ENCODE data around the gene SMAD3.

Gene SMAD3

DNA sequence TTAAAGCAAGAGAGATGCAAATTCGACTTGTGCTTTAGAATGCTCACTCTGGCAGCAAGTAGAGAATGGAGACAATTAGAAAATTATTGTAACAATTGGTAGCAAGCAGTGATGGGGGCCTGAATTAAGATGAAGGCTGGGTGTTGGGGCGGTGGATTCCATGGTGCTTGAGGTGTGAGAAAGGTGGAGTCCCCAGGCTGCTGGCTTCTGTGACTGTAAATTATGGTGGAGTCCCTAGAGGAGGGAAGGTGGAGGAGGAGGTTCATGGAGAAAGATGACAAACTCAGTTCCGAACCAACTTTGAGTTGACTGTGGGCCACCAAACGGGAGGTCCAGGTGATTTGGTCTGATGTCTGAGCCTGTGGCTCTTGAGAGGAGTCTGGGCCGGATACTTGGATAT is 10.7 kb upstream of the SMAD3 start:
- peaks cover 46% of the 10 kb centered on the region for H3K4me1 Mint-ChIP-seq
- H3K36me3 Mint-ChIP-seq (ENCODE audit: insufficient read depth): no peaks in the 10 kb centered on the region
- DNase-seq (ENCODE audit: low spot score in 2 of 2) (no peak), ATAC-seq (replicated peaks; ENCODE audit: extremely low read depth, poor library complexity, severe bottlenecking) (no peak)
- no peak overlapping the region for H3K4me3 Mint-ChIP-seq
- H3K27me3 Mint-ChIP-seq: no peaks in the 10 kb centered on the region
- peak overlapping the region; percentile 13 for H3K27ac Mint-ChIP-seq (ENCODE audit: low read depth)
- H3K9me3 Mint-ChIP-seq: no peaks in the 10 kb centered on the region

DNA sequence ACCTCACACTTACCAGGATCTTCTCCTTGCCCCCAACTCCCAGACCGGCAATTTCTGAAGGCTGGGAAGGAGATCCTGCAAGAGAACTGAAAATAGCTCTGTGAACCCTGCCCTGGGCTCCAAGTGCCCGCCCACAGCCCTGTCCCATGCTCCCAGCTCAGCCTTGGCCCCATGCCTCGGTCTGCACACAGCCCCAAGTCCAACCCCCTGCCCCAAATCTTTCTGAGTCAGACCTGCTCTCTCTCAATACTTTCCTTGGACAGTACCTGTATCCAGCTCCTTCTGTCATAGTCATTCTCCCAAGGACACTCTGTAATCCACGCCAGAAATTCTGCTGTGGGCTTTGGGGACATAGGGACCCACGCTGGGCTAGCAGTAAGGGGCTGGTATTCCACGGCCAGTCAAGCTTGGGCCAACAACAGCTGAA is 6.3 kb upstream of the SMAD3 start:
- no peak for DNase-seq (ENCODE audit: low spot score in 2 of 2)
- peaks cover 39% of the 10 kb centered on the region for H3K4me1 Mint-ChIP-seq
- H3K4me3 Mint-ChIP-seq: no peak overlapping the region
- H3K27me3 Mint-ChIP-seq: no peaks in the 10 kb centered on the region
- no peak overlapping the region for H3K27ac Mint-ChIP-seq (ENCODE audit: low read depth)
- H3K36me3 Mint-ChIP-seq (ENCODE audit: insufficient read depth): no peaks in the 10 kb centered on the region
- no peak for ATAC-seq (replicated peaks; ENCODE audit: extremely low read depth, poor library complexity, severe bottlenecking)
- no peaks in the 10 kb centered on the region for H3K9me3 Mint-ChIP-seq

DNA sequence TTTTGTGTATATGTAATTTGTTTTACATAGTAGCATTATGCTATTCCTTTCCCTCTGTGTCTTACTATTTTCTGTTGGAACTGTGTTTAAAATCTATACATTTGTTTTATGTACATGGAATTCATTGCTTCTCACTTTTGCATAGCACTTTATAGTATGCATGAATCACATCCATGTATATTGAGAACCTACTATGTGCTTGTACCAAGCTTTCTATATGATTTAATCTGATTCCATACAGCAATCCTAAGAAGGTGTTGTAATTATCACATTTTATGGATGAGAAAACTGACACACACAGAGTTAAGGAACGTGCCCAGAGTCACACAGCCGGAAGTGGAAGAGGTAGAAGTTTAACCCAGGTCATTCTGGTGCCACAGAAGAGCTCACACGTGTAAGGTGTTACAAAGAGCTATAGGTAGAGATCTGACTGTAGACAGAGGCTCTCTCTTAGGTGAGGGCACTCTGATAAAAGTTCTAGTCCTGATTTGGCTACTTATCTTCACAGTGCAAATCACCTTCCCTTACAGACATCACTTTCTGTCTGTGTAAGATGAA is 3.5 kb upstream of the SMAD3 start:
- Mint-ChIP-seq H3K4me3 (no peak overlapping the region), H3K36me3 (ENCODE audit: insufficient read depth) (peaks cover 4% of the 10 kb centered on the region), H3K27ac (ENCODE audit: low read depth) (no peak overlapping the region), H3K27me3 (no peaks in the 10 kb centered on the region), H3K9me3 (no peaks in the 10 kb centered on the region), H3K4me1 (peaks cover 26% of the 10 kb centered on the region)
- no peak for ATAC-seq (replicated peaks; ENCODE audit: extremely low read depth, poor library complexity, severe bottlenecking)
- DNase-seq (ENCODE audit: low spot score in 2 of 2): no peak

DNA sequence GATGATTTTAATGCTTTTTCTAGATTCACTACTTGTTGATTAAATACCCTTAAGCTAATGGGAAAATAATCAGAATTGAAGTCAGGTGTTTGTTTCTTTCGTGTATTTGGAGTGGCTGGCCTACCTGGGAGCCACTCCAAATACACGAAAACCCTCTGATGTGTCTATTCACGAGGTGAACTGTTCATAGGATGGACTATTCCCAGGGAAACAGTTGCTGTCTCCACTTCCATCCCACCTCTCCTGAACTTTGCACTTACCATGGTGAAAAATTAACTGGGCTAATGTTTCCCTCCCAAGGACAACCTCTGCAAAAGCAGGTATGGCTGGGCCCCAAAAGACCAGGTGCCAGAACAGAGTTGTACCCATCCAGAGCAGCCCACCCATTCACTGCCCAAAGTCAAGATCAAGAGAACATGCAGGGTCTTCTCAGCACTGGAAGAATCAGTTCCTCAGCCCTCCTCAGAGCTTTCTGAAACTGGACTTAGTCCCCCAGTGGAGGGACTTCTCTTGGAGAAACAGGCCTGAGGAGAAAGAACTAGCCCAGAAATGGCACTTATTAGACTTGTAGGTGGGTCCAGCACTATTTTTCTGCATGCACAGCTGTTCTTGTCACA is 2.9 kb upstream of the SMAD3 start:
- DNase-seq (ENCODE audit: low spot score in 2 of 2) (no peak), ATAC-seq (replicated peaks; ENCODE audit: extremely low read depth, poor library complexity, severe bottlenecking) (no peak)
- no peaks in the 10 kb centered on the region for H3K9me3 Mint-ChIP-seq
- no peaks in the 10 kb centered on the region for H3K27me3 Mint-ChIP-seq
- no peak overlapping the region for H3K4me3 Mint-ChIP-seq
- no peak overlapping the region for H3K27ac Mint-ChIP-seq (ENCODE audit: low read depth)
- peaks cover 4% of the 10 kb centered on the region for H3K36me3 Mint-ChIP-seq (ENCODE audit: insufficient read depth)
- H3K4me1 Mint-ChIP-seq: peaks cover 26% of the 10 kb centered on the region

DNA sequence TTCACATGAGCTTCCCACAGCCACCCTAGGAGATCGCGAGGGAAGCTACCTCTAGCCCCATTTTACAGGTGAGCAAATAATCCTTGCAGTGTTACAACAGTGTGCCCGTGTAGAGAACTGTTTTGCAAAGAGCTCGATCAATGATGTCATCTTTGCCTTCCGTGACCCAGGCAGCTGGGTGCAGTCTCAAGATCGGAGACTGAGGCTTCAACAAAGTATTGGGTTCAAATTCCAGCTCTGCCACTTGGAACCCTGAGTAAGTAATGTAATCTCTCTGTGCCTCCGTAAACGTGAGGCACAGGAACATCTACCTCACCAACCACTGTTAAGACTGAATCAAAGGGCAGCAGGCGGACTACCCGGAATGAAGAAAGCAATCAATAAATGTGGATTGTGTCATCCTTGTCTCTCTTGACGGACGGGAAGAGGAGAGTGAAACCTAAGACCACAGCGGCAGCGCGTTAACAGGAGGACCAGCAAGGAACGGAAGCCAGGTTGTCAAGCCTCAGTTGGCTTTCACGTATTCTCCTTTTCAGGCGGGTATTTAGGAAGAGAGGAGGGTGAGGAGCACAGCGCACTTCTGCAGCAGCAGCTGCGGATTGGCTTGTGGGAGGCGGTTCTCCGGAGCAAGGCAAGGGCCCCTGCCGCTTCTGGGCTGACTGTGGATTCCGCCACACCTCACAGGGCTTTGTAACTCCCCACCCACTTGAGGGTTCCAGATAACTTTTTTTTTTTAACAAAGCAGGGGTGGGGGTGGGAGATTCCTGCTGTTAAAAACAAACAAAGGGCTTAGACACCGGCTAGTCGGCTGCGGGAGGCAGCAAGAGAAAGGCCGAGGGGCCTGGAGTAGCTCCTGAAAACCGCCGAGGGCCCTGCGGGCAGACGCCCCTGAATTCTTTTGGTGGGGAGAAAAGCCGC is 1.5 kb upstream of the SMAD3 start:
- ATAC-seq (replicated peaks; ENCODE audit: extremely low read depth, poor library complexity, severe bottlenecking) (no peak), DNase-seq (ENCODE audit: low spot score in 2 of 2) (no peak)
- Mint-ChIP-seq H3K9me3 (no peaks in the 10 kb centered on the region), H3K4me1 (peaks cover 41% of the 10 kb centered on the region), H3K27ac (ENCODE audit: low read depth) (peak overlapping the region; percentile 54), H3K4me3 (peak overlapping the region; percentile 89), H3K27me3 (no peaks in the 10 kb centered on the region), H3K36me3 (ENCODE audit: insufficient read depth) (peaks cover 4% of the 10 kb centered on the region)

DNA sequence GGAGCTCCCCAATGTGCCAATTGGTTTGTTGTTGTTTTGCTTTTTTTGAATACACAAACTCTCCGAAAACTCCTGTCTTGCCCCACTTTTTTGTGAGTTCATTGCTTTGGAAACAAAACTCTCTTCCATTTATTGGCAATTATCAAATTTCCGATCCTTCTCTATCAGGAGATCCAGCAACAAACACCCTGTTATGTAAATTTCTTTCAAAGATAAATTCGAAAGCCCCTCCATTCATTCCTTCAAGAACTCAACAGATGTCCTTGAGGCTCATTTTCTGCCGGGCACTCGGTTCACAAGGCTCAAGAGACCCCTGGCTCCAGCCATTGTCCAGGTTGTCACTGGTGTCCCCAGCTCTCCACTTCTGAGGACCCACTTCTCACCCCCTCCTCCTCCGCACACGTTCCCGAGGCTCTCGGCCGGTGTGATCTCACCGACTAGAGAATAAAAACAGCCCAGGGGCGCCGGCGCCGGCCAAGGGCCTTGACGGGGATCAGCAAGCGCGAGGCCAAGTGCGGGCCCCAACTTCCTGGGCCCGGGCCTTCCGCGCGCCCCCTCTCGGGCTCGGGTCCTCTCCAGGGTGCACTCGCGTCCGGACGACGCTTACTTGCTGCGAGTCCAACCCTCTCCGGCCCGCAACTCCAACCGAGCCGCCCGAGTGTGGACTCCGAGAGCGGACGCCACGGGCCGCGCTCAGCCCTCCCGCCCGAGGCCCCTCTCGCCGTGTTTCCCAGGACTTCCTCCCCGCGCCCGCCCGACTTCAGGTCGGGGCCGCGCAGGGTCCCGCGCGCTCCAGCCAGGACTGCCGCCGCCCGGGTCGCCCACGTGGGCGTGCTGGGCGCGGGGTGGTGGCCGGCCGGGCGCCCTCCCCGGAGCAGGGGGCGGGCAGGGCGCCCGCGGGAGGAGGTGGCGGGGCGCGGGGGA is 533 bp upstream of the SMAD3 start:
- Mint-ChIP-seq H3K27me3 (no peaks in the 10 kb centered on the region), H3K27ac (ENCODE audit: low read depth) (peak overlapping the region; percentile 54), H3K9me3 (no peaks in the 10 kb centered on the region), H3K4me1 (peaks cover 49% of the 10 kb centered on the region), H3K4me3 (peak overlapping the region; percentile 89), H3K36me3 (ENCODE audit: insufficient read depth) (peaks cover 7% of the 10 kb centered on the region)
- DNase-seq (ENCODE audit: low spot score in 2 of 2): no peak
- ATAC-seq (replicated peaks; ENCODE audit: extremely low read depth, poor library complexity, severe bottlenecking): peak; percentile 5

DNA sequence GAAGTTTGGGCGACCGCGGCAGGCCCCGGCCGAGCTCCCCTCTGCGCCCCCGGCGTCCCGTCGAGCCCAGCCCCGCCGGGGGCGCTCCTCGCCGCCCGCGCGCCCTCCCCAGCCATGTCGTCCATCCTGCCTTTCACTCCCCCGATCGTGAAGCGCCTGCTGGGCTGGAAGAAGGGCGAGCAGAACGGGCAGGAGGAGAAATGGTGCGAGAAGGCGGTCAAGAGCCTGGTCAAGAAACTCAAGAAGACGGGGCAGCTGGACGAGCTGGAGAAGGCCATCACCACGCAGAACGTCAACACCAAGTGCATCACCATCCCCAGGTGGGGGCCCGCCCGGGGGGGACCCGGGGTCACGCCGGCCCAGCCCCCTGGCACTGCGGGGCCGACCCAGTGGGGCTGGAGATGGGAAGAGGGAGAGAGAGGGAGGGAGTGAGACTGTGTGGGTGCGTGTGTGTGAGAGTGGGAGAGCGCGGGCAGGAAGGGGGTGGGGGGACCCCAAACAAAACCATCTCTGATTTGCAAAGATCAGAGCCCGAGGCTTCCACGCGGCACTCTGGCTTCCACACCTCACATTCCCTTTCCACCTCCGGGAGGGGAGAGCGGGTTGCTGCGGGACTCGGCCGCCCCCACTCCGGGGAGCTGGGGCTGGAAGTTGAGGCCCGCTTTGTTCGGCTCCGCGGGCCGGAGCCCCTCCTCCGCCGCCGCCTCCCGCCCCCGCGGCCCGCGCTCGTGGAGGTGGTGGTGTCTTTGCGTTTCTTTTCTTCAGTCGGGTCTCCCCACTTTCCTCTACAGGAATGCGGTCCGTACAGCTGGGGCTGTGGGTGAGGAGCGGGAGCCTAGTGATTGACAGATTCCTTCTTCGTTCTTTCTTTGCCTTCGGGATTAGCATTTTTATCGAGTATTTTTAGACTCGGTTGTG is 898 bp downstream of the SMAD3 start:
- Mint-ChIP-seq H3K9me3 (no peaks in the 10 kb centered on the region), H3K4me3 (peak overlapping the region; percentile 89), H3K4me1 (peaks cover 61% of the 10 kb centered on the region), H3K36me3 (ENCODE audit: insufficient read depth) (peaks cover 10% of the 10 kb centered on the region), H3K27ac (ENCODE audit: low read depth) (peak overlapping the region; percentile 91), H3K27me3 (no peaks in the 10 kb centered on the region)
- ATAC-seq (replicated peaks; ENCODE audit: extremely low read depth, poor library complexity, severe bottlenecking): peak; percentile 10
- DNase-seq (ENCODE audit: low spot score in 2 of 2): no peak

DNA sequence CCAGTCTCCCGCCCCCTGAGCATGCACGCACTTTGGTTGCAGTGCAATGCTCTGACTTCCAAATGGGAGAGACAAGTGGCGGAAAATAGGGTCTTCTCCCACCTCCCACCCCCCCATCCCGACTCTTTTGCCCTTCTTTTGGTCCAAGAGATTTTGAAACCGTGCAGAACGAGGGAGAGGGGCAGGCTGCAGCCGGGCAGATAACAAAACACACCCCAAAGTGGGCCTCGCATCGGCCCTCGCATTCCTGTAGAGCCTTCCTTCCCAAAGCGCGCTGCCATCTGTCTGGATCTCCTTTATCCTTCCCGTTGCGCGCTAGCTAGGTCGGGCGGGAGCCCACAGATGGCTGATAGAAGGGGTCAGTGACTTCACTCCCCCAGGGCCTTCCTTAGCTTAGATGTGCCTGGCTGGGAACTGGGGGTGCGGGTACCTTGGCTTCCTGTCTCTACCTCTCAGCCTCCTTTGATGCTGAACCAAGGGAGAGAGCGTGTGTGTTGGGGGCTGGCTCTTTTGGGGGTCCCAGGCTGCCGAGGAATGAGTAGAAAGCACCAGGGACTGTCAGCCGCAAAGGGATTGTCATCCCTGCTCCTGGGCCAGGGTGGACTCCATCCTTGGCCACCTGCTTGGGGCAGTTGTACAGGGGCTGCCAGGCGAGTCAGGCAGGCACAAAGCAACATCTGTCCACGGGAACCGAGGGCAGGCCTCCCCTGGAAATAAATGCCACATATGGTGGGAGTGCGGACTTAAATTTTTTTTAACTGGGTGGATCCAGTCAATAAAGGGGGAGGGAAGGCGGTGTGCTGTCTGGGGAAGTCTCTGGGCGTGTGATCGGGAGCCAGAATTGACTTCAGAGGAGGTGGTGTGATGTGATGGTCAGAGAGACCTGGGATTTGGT is 1.8 kb downstream of the SMAD3 start:
- no peaks in the 10 kb centered on the region for H3K9me3 Mint-ChIP-seq
- peaks cover 12% of the 10 kb centered on the region for H3K36me3 Mint-ChIP-seq (ENCODE audit: insufficient read depth)
- H3K4me3 Mint-ChIP-seq: peak overlapping the region; percentile 89
- peak overlapping the region; percentile 91 for H3K27ac Mint-ChIP-seq (ENCODE audit: low read depth)
- DNase-seq (ENCODE audit: low spot score in 2 of 2) (no peak), ATAC-seq (replicated peaks; ENCODE audit: extremely low read depth, poor library complexity, severe bottlenecking) (no peak)
- H3K4me1 Mint-ChIP-seq: peaks cover 65% of the 10 kb centered on the region
- H3K27me3 Mint-ChIP-seq: no peaks in the 10 kb centered on the region

DNA sequence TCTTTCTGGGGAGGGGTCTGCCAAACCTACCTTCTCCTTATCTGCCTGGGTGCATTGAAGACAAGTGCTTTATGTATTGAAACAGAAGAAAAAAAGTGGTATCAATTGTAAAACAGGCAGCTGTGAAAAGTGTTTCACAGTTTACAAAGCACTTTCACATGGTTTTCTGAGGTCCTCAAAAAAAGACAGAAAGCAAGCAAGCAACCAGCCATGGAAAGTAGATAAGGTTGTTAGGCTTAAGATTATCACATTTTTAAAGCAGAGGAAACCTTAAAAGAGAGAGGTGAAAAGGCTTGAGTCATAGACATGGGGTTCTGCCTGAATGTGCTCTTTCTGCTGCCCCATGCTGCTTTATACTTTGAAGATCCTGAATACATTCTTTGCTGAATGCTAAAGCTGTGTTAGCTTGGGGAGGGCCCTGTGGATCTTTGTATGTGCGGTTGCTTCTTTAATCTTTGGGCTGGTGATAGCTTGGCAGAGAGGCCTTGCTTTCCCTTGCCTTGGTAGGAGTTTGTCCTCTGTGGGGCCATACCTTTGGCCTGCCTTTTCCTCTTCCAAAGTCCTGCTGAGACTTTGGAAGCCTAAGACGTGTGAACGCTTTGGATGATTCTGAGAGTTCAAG is 2.6 kb downstream of the SMAD3 start:
- H3K27me3 Mint-ChIP-seq: no peaks in the 10 kb centered on the region
- H3K27ac Mint-ChIP-seq (ENCODE audit: low read depth): peak overlapping the region; percentile 91
- ATAC-seq (replicated peaks; ENCODE audit: extremely low read depth, poor library complexity, severe bottlenecking): peak; percentile 35
- no peaks in the 10 kb centered on the region for H3K9me3 Mint-ChIP-seq
- peaks cover 12% of the 10 kb centered on the region for H3K36me3 Mint-ChIP-seq (ENCODE audit: insufficient read depth)
- peak overlapping the region; percentile 89 for H3K4me3 Mint-ChIP-seq
- H3K4me1 Mint-ChIP-seq: peaks cover 70% of the 10 kb centered on the region
- DNase-seq (ENCODE audit: low spot score in 2 of 2): no peak

DNA sequence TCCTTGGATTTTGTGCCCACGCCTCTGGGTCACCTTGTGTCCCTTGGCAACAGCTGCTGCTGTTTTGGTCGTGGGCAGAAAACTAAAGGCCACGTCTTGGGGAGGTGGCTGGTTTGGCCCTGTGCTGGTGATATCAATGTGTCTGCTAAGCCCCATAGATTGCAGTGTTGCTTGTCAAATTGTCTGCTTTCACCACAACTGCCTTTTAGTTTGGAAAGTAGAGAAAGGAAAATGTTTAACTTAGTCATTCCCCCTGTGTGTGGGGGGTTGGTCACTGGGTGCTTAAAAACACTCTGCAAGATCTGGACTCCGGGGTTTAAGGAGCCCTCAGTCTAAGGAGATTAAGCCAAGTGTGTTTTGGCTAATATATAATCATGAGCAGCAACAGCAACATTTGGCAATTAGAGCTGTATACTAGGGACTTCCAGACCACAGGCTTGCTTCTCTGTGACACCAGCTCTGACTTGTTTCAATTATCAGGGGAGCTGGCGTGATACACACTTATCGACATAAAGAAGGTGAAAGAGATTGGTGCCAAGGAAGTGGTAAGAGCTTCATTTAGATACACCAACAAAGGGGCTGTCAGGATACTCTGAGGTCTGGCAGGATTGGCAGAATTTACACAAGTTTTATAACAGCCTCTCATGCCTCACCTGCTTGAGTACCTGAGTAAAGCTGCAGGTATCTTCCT is 3.5 kb downstream of the SMAD3 start:
- Mint-ChIP-seq H3K4me1 (peaks cover 66% of the 10 kb centered on the region), H3K27ac (ENCODE audit: low read depth) (peak overlapping the region; percentile 91), H3K27me3 (no peaks in the 10 kb centered on the region), H3K9me3 (no peaks in the 10 kb centered on the region), H3K36me3 (ENCODE audit: insufficient read depth) (peaks cover 12% of the 10 kb centered on the region), H3K4me3 (peak overlapping the region; percentile 89)
- DNase-seq (ENCODE audit: low spot score in 2 of 2) (no peak), ATAC-seq (replicated peaks; ENCODE audit: extremely low read depth, poor library complexity, severe bottlenecking) (peak; percentile 17)

Data from central memory CD8-positive, alpha-beta T cell (primary cell).